ENCODE data around the gene GABRQ.

DNA sequence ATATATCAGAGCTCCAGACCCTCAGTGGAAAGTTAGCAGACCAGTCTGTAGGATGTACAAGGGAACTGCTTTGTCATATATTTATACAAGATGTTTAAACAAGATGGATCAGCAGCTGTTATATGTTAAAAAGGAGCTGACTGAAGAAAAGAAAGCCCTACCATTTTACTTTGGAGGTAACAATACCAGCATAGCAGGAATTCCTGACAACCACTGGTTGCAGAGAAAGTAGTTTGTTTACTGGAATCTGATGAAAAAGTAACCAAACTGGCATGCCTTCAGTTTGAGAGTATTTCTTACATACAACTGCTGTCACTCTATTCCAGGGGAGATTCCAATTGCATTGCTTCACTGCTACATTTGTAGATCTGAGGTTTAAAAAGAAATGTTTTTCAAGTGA is 49.5 kb upstream of the GABRQ start:
- no peak for TF ChIP-seq CTCF (conservative IDR thresholded peaks at IDR 0.05 in 1 of 2, IDR thresholded peaks at IDR 0.05 in 1 of 2; ENCODE audit: low read depth in 1 of 2, low read length in 2 of 2)
- no peak for TF ChIP-seq EZH2 (IDR thresholded peaks at IDR 0.05; ENCODE audit: low read length, missing control alignments)

Measured in fibroblast of lung (primary cell).